Measurements from ENCODE around the gene TCEA2. TPM values are rescaled to one million over a fixed set of nuclear protein-coding genes. Genes with fewer than 3 reads are reported as not detected.

The TCEA2 gene
- total and polyA plus RNA-seq, 2 donors (not counting 1 experiment from before 2014, with no cell fraction given) = 17.1 to 23.9 TPM

DNA sequence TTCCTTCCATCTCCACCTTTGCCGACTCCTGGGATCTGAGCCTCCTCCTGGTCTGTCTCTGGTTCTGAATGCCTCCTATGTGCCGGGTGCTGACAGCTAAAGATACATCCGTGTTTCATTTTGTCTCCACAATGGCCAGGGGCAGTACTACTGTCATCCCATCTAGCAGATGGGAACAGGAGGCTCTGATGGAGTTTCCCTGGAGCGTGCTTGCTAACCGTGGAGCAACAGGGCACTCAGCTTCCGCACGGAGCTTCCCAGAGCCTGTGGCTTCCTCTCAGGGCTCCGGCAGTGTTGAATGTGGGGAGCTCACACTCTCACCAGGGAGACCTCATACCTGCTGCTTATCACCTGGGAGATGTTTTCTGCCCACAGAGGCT lies 56.3 kb downstream of the TCEA2 start:
- Histone ChIP-seq H3K4me2 (ENCODE audit: extremely low read depth, insufficient read depth, low read length) (no peak overlapping the region), H3K4me1 (ENCODE audit: control insufficient read depth, extremely low read depth, insufficient read depth, low read length) (no peaks in the 10 kb centered on the region), H4K20me1 (ENCODE audit: control insufficient read depth, extremely low read depth, insufficient read depth, low read length) (no peaks in the 10 kb centered on the region), H3K27me3 (ENCODE audit: control insufficient read depth, insufficient read depth, low read length) (peaks cover 2% of the 10 kb centered on the region), H2AFZ (ENCODE audit: low read length) (no peak overlapping the region), H3K9ac (ENCODE audit: insufficient read depth, low read length) (no peak overlapping the region), H3K27ac (ENCODE audit: insufficient read depth, low read length) (no peak overlapping the region), H3K4me3 (replicated peaks in 1 of 4; ENCODE audit: control extremely low read depth in 1 of 4, insufficient read depth in 1 of 4, low read depth in 3 of 4, low read length in 4 of 4) (no peak overlapping the region), H3K79me2 (ENCODE audit: control insufficient read depth, insufficient read depth, low read length) (no peaks in the 10 kb centered on the region), H3K9me3 (ENCODE audit: control insufficient read depth, insufficient read depth, low read depth, low read length) (no peaks in the 10 kb centered on the region), H3K36me3 (ENCODE audit: control insufficient read depth, insufficient read depth, low read length) (no peaks in the 10 kb centered on the region)
- no peak for DNase-seq (ENCODE audit: low read depth in 2 of 2)
- TF ChIP-seq, protein P1, sequence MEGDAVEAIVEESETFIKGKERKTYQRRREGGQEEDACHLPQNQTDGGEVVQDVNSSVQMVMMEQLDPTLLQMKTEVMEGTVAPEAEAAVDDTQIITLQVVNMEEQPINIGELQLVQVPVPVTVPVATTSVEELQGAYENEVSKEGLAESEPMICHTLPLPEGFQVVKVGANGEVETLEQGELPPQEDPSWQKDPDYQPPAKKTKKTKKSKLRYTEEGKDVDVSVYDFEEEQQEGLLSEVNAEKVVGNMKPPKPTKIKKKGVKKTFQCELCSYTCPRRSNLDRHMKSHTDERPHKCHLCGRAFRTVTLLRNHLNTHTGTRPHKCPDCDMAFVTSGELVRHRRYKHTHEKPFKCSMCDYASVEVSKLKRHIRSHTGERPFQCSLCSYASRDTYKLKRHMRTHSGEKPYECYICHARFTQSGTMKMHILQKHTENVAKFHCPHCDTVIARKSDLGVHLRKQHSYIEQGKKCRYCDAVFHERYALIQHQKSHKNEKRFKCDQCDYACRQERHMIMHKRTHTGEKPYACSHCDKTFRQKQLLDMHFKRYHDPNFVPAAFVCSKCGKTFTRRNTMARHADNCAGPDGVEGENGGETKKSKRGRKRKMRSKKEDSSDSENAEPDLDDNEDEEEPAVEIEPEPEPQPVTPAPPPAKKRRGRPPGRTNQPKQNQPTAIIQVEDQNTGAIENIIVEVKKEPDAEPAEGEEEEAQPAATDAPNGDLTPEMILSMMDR (conservative IDR thresholded peaks at IDR 0.05 in 1 of 2, IDR thresholded peaks at IDR 0.05 in 1 of 2; ENCODE audit: low read depth in 1 of 2, low read length in 2 of 2) = no peak

DNA sequence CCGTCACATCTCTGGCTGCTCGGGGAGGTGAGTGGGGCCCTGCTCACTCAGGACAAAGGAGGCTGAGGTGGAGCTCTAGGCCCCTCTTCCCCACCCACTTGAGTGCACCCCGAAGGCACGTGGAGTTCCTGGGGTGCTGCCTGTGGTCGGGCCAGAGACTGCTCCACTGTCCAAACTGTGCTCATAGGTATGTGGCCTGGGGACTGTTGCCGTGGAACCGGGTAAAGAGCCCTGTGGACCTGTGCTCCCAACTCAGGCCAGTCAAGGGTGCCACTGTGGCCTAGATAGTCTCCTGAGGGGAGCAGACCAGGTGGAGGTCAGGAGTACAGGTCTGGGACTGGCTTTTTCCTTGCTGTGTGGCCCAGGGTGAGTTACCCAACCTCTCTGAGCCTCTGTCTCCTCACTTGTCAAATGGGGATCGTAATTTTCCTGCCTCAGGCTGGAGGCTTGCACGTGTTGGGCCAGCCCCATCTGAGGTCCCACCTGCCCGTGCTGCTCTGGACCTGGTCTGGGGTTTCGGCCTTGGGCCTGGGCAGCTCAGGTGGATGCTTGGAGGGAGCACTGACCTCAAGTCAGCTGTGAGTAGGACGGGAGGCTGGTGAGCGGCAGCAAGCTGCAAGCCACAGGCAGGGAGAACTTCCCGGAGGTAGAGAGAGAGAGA lies 56.8 kb downstream of the TCEA2 start:
- H3K4me3 ChIP-seq (replicated peaks in 1 of 4; ENCODE audit: control extremely low read depth in 1 of 4, insufficient read depth in 1 of 4, low read depth in 3 of 4, low read length in 4 of 4) = no peak overlapping the region
- no peaks in the 10 kb centered on the region for H4K20me1 ChIP-seq (ENCODE audit: control insufficient read depth, extremely low read depth, insufficient read depth, low read length)
- peak in 1 of 2 donors; percentile 4 for DNase-seq (ENCODE audit: low read depth in 2 of 2)
- no peaks in the 10 kb centered on the region for H3K4me1 ChIP-seq (ENCODE audit: control insufficient read depth, extremely low read depth, insufficient read depth, low read length)
- peaks cover 2% of the 10 kb centered on the region for H3K27me3 ChIP-seq (ENCODE audit: control insufficient read depth, insufficient read depth, low read length)
- no peak for TF ChIP-seq EZH2 (IDR thresholded peaks at IDR 0.05; ENCODE audit: low read length, missing control alignments)
- TF ChIP-seq, protein P1 (conservative IDR thresholded peaks at IDR 0.05 in 1 of 2, IDR thresholded peaks at IDR 0.05 in 1 of 2; ENCODE audit: low read depth in 1 of 2, low read length in 2 of 2) = no peak
- H2AFZ ChIP-seq (ENCODE audit: low read length) = no peak overlapping the region
- H3K27ac ChIP-seq (ENCODE audit: insufficient read depth, low read length) = no peak overlapping the region
- H3K79me2 ChIP-seq (ENCODE audit: control insufficient read depth, insufficient read depth, low read length) = no peaks in the 10 kb centered on the region
- no peak overlapping the region for H3K9ac ChIP-seq (ENCODE audit: insufficient read depth, low read length)
- H3K36me3 ChIP-seq (ENCODE audit: control insufficient read depth, insufficient read depth, low read length) = no peaks in the 10 kb centered on the region
- no peak overlapping the region for H3K4me2 ChIP-seq (ENCODE audit: extremely low read depth, insufficient read depth, low read length)
- H3K9me3 ChIP-seq (ENCODE audit: control insufficient read depth, insufficient read depth, low read depth, low read length) = no peaks in the 10 kb centered on the region

DNA sequence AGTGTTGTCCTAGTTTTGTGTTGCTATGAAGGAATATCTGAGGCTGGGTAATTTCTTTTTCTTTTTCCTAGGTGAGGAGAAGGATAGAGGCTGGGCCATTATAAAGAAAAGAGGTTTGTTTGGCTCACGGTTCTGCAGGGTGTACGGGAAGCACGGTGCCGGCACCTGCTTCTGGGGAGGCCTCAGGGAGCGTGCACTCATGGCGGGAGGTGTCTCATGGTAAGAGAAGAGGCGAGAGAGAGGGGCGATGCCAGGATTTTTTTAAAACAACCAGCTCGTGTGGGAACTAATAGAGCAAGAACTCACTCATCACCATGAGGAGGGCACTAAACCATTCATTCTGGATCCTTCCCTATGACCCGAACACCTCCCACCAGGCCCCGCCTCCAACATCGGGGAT lies 58.6 kb downstream of the TCEA2 start:
- Histone ChIP-seq H3K9ac (ENCODE audit: insufficient read depth, low read length) (no peak overlapping the region), H3K36me3 (ENCODE audit: control insufficient read depth, insufficient read depth, low read length) (no peaks in the 10 kb centered on the region), H3K4me1 (ENCODE audit: control insufficient read depth, extremely low read depth, insufficient read depth, low read length) (no peaks in the 10 kb centered on the region), H3K27me3 (ENCODE audit: control insufficient read depth, insufficient read depth, low read length) (peaks cover under 1% of the 10 kb centered on the region), H3K79me2 (ENCODE audit: control insufficient read depth, insufficient read depth, low read length) (no peaks in the 10 kb centered on the region), H4K20me1 (ENCODE audit: control insufficient read depth, extremely low read depth, insufficient read depth, low read length) (no peaks in the 10 kb centered on the region), H3K4me2 (ENCODE audit: extremely low read depth, insufficient read depth, low read length) (no peak overlapping the region), H3K9me3 (ENCODE audit: control insufficient read depth, insufficient read depth, low read depth, low read length) (no peaks in the 10 kb centered on the region), H3K4me3 (replicated peaks in 1 of 4; ENCODE audit: control extremely low read depth in 1 of 4, insufficient read depth in 1 of 4, low read depth in 3 of 4, low read length in 4 of 4) (no peak overlapping the region), H3K27ac (ENCODE audit: insufficient read depth, low read length) (no peak overlapping the region), H2AFZ (ENCODE audit: low read length) (no peak overlapping the region)
- DNase-seq (ENCODE audit: low read depth in 2 of 2) = no peak
- no peak for TF ChIP-seq EZH2 (IDR thresholded peaks at IDR 0.05; ENCODE audit: low read length, missing control alignments)
- TF ChIP-seq, protein P1 (conservative IDR thresholded peaks at IDR 0.05 in 1 of 2, IDR thresholded peaks at IDR 0.05 in 1 of 2; ENCODE audit: low read depth in 1 of 2, low read length in 2 of 2) = no peak

Other genes starting within 250 kb of the TCEA2 start
- gene ZBTB46, start 231.9 kb upstream of the TCEA2 start, total RNA-seq = 2.8 and 4.5 TPM in 2 replicates
- 0.53 and 0.96 TPM in 2 replicates for gene ZBTB46, start 231.9 kb upstream of the TCEA2 start, polyA plus RNA-seq
- not detected in 2 replicates for gene ABHD16B, start 201.7 kb upstream of the TCEA2 start, total RNA-seq
- gene ABHD16B, start 201.7 kb upstream of the TCEA2 start, polyA plus RNA-seq = not detected in 2 replicates
- gene TPD52L2, start 197.9 kb upstream of the TCEA2 start, total RNA-seq = 84.2 and 123 TPM in 2 replicates
- gene TPD52L2, start 197.9 kb upstream of the TCEA2 start, polyA plus RNA-seq = 212 and 227 TPM in 2 replicates
- 35.7 and 48.9 TPM in 2 replicates for gene DNAJC5, start 168.1 kb upstream of the TCEA2 start, total RNA-seq
- gene DNAJC5, start 168.1 kb upstream of the TCEA2 start, polyA plus RNA-seq = 29.2 and 29.6 TPM in 2 replicates
- gene UCKL1, start 106.8 kb upstream of the TCEA2 start, total RNA-seq = 20.8 and 27.9 TPM in 2 replicates
- 16.4 and 16.7 TPM in 2 replicates for gene UCKL1, start 106.8 kb upstream of the TCEA2 start, polyA plus RNA-seq
- 6.4 and 8.4 TPM in 2 replicates for gene ZNF512B, start 93.3 kb upstream of the TCEA2 start, total RNA-seq
- gene ZNF512B, start 93.3 kb upstream of the TCEA2 start, polyA plus RNA-seq = 3.5 and 3.7 TPM in 2 replicates
- 0.77 and 0.99 TPM in 2 replicates for gene SAMD10, start 83.6 kb upstream of the TCEA2 start, total RNA-seq
- gene SAMD10, start 83.6 kb upstream of the TCEA2 start, polyA plus RNA-seq = 0.37 and 0.86 TPM in 2 replicates
- 52.0 and 55.2 TPM in 2 replicates for gene PRPF6, start 82.1 kb upstream of the TCEA2 start, total RNA-seq
- 28.2 and 40.5 TPM in 2 replicates for gene PRPF6, start 82.1 kb upstream of the TCEA2 start, polyA plus RNA-seq
- gene C20orf204, start 27.0 kb upstream of the TCEA2 start, total RNA-seq = 0.26 and 0.66 TPM in 2 replicates
- gene C20orf204, start 27.0 kb upstream of the TCEA2 start, polyA plus RNA-seq = 0.02 TPM in 2 replicates
- gene SOX18, start 13.6 kb upstream of the TCEA2 start, total RNA-seq = not detected in 2 replicates
- gene SOX18, start 13.6 kb upstream of the TCEA2 start, polyA plus RNA-seq = not detected in 2 replicates
- gene RGS19, start 16.3 kb downstream of the TCEA2 start, total RNA-seq = 9.1 and 11.6 TPM in 2 replicates
- gene RGS19, start 16.3 kb downstream of the TCEA2 start, polyA plus RNA-seq = 5.5 and 5.8 TPM in 2 replicates
- 2.6 and 4.1 TPM in 2 replicates for gene OPRL1, start 16.9 kb downstream of the TCEA2 start, total RNA-seq
- 0.17 and 0.49 TPM in 2 replicates for gene OPRL1, start 16.9 kb downstream of the TCEA2 start, polyA plus RNA-seq
- not detected in 2 replicates for gene LKAAEAR1, start 21.2 kb downstream of the TCEA2 start, total RNA-seq
- not detected in 2 replicates for gene LKAAEAR1, start 21.2 kb downstream of the TCEA2 start, polyA plus RNA-seq
- not detected in 2 replicates for gene NPBWR2, start 44.4 kb downstream of the TCEA2 start, total RNA-seq
- gene NPBWR2, start 44.4 kb downstream of the TCEA2 start, polyA plus RNA-seq = not detected in 2 replicates
- not detected in 2 replicates for gene MYT1, start 101.3 kb downstream of the TCEA2 start, total RNA-seq
- gene MYT1, start 101.3 kb downstream of the TCEA2 start, polyA plus RNA-seq = not detected in 2 replicates
- 39.5 and 68.8 TPM in 2 replicates for gene PCMTD2, start 192.6 kb downstream of the TCEA2 start, total RNA-seq
- gene PCMTD2, start 192.6 kb downstream of the TCEA2 start, polyA plus RNA-seq = 28.8 and 42.9 TPM in 2 replicates

Data from fibroblast of lung (primary cell).